AG04449 (cell line): ENCODE data around the gene RNF133.

Experiments
- CTCF ChIA-PET: fragments of 350-600 bp; formaldehyde crosslinking; extraction: SDS; loops from one replicate; lab custom pipeline; 2021; ENCODE audit warnings: antibody characterized with exemption; lab: Yijun Ruan, JAX
- POLR2A ChIA-PET: fragments of 400-600, 350-600 bp; formaldehyde crosslinking; extraction: SDS; loops from one replicate; lab custom pipeline; 2020; ENCODE audit warnings: antibody characterized with exemption, inconsistent platforms; lab: Yijun Ruan, JAX
- DNase-seq: peaks from one replicate; pipeline ENCODE4 v3.0.0-alpha.2; 2010; ENCODE audit warnings: low read depth, low spot score
- H3K4me3 ChIP-seq: 2 replicates; pipeline ENCODE4 v1.5.1; 2011; ENCODE audit warnings: low read depth, mild to moderate bottlenecking, control low read depth, low read length
- CTCF ChIP-seq: IDR thresholded peaks from one replicate; pipeline ENCODE4 v1.5.1; 2011; ENCODE audit warnings: mild to moderate bottlenecking, moderate library complexity, low read length, control low read depth, inconsistent platforms; ENCODE audit not compliant: insufficient read depth; ENCODE audit errors: missing control alignments

The RNF133 gene

GRCh38 chr7:122653685-122654084 lies 45.2 kb downstream of the RNF133 start:
- ChIA-PET POLR2A (no interaction called here), CTCF (no interaction called here)
- no peak for TF ChIP-seq CTCF
- no peak overlapping the region for H3K4me3 ChIP-seq
- DNase-seq, result no peak

GRCh38 chr7:122652876-122653275 lies 46.0 kb downstream of the RNF133 start:
- ChIA-PET CTCF (no interaction called here), POLR2A (no interaction called here)
- no peak overlapping the region for H3K4me3 ChIP-seq
- TF ChIP-seq CTCF, result no peak
- no peak for DNase-seq

GRCh38 chr7:122651451-122651850 lies 47.5 kb downstream of the RNF133 start:
- no peak for DNase-seq
- no peak overlapping the region for H3K4me3 ChIP-seq
- ChIA-PET POLR2A (no interaction called here), CTCF (no interaction called here)
- TF ChIP-seq CTCF, result no peak
